Natural killer cell (primary cell): ENCODE data around the gene CTNNA3. TPM values are rescaled to one million over a fixed set of nuclear protein-coding genes. Genes with fewer than 3 reads are reported as not detected.

Experiments
- ATAC-seq, 3 donors: fragments of 150-1000 bp in 2 of 3; fragments of 200-7000 bp in 1 of 3; cut with Tn5 transposase; 1 replicate in 1 of 3; 2 replicates in 2 of 3; pipeline ENCODE4 v1.10.0; 2021; ENCODE audit warnings: mild to moderate bottlenecking in 2 of 3, moderate library complexity in 2 of 3
- DNase-seq, 2 donors: peaks; one replicate each; pipeline versions ENCODE4 v3.0.0 to v3.0.0-alpha.2; 2013 to 2021; ENCODE audit warnings: mixed read lengths in 1 of 2
- H3K27ac ChIP-seq: one replicate; pipeline ENCODE4 v1.5.1; 2013; ENCODE audit warnings: mild to moderate bottlenecking, low read length
- H3K27me3 ChIP-seq: one replicate; pipeline ENCODE4 v1.6.1; 2013; ENCODE audit warnings: low read length; ENCODE audit not compliant: control insufficient read depth, insufficient read depth
- H3K36me3 ChIP-seq: one replicate; pipeline ENCODE4 v1.6.1; 2013; ENCODE audit warnings: low read length; ENCODE audit not compliant: control insufficient read depth, insufficient read depth
- H3K4me1 ChIP-seq: one replicate; pipeline ENCODE4 v1.6.1; 2013; ENCODE audit warnings: low read length; ENCODE audit not compliant: control insufficient read depth, insufficient read depth
- H3K4me3 ChIP-seq: one replicate; pipeline ENCODE4 v1.5.1; 2013; ENCODE audit warnings: low read length
- H3K9me3 ChIP-seq: one replicate; pipeline ENCODE4 v1.6.1; 2013; ENCODE audit warnings: low read length; ENCODE audit not compliant: control insufficient read depth, insufficient read depth
- H3K27ac Mint-ChIP-seq, 2 donors: one replicate each; pipeline ENCODE4 v1.8.0; 2022; ENCODE audit warnings: mild to moderate bottlenecking in 2 of 2, mixed read lengths in 2 of 2, moderate library complexity in 1 of 2
- H3K27me3 Mint-ChIP-seq, 2 donors: one replicate each; pipeline ENCODE4 v1.8.0; 2022; ENCODE audit warnings: low read depth in 2 of 2, mixed read lengths in 2 of 2
- H3K36me3 Mint-ChIP-seq: one replicate; pipeline ENCODE4 v1.8.0; 2022; ENCODE audit warnings: mixed read lengths
- H3K4me1 Mint-ChIP-seq, 2 donors: one replicate each; pipeline ENCODE4 v1.8.0; 2022; ENCODE audit warnings: mixed read lengths in 2 of 2
- H3K4me3 Mint-ChIP-seq: one replicate; pipeline ENCODE4 v1.8.0; 2022; ENCODE audit warnings: mild to moderate bottlenecking, moderate library complexity, mixed read lengths
- H3K9me3 Mint-ChIP-seq, 2 donors: one replicate each; pipeline ENCODE4 v1.8.0; 2022; ENCODE audit warnings: mixed read lengths in 2 of 2
- CTCF ChIP-seq: fragments of 200-600 bp; IDR thresholded peaks from one replicate; pipeline ENCODE4 v1.8.0; 2022; ENCODE audit warnings: antibody characterized with exemption
- WGBS: methylation state at CpG from one replicate; pipeline ENCODE4 v1.1.7; 2013; ENCODE audit warnings: missing lambda C conversion rate; ENCODE audit not compliant: insufficient coverage; 5-methylcytosine and 5-hydroxymethylcytosine counted together
- intact Hi-C: fragments of 100-400 bp; cut with micrococcal nuclease; formaldehyde crosslinking; loops from one replicate; pipeline ENCODE4 v1.14.2; 2022
- total RNA-seq, 4 donors: library from RNA; stranded (reverse); fragments of 120-200 nt in 1 of 4; gene quantifications; one replicate each; pipeline versions ENCODE4 v1.2.3 to v1.2.4, GENCODE V29; 2013 to 2022

Gene CTNNA3
- total RNA-seq, 3 donors from 2014 or later (not counting 1 experiment from before 2014, with no cell fraction given), result not detected

- H3K36me3 ChIP-seq, result no peaks in the 10 kb centered on the region
- Mint-ChIP-seq H3K9me3 (peaks cover 16 to 20% of the 10 kb centered on the region in 2 donors), H3K27ac (no peak overlapping the region), H3K36me3 (no peaks in the 10 kb centered on the region), H3K27me3 (no peaks in the 10 kb centered on the region), H3K4me1 (no peaks in the 10 kb centered on the region), H3K4me3 (no peak overlapping the region)
- no peak for TF ChIP-seq CTCF
- no peaks in the 10 kb centered on the region for H3K9me3 ChIP-seq
- no peaks in the 10 kb centered on the region for H3K4me1 ChIP-seq
- intact Hi-C loops, result no loop called here
- no peak for ATAC-seq
- H3K4me3 ChIP-seq, result no peak overlapping the region
- DNase-seq, result no peak
- no peak overlapping the region for H3K27ac ChIP-seq
- no peaks in the 10 kb centered on the region for H3K27me3 ChIP-seq
These were observed 673.9 kb downstream of the CTNNA3 start for GRCh38 chr10:67022099-67022498.

- H3K4me1 Mint-ChIP-seq, result no peaks in the 10 kb centered on the region
- H3K9me3 Mint-ChIP-seq, result peaks cover 15 to 17% of the 10 kb centered on the region in 2 donors
- DNase-seq, result no peak
- H3K4me3 ChIP-seq, result no peak overlapping the region
- ATAC-seq, result no peak
- WGBS, result 69% methylated on average over 2 of the region's 2 CpGs
- H3K4me1 ChIP-seq, result no peaks in the 10 kb centered on the region
- no peak overlapping the region for H3K4me3 Mint-ChIP-seq
- intact Hi-C loops, result no loop called here
- H3K27me3 ChIP-seq, result no peaks in the 10 kb centered on the region
- TF ChIP-seq CTCF, result no peak
- H3K27me3 Mint-ChIP-seq, result no peaks in the 10 kb centered on the region
- no peaks in the 10 kb centered on the region for H3K9me3 ChIP-seq
- H3K27ac Mint-ChIP-seq, result no peak overlapping the region
- no peaks in the 10 kb centered on the region for H3K36me3 Mint-ChIP-seq
- H3K27ac ChIP-seq, result no peak overlapping the region
- H3K36me3 ChIP-seq, result no peaks in the 10 kb centered on the region
These were observed 678.8 kb downstream of the CTNNA3 start for GRCh38 chr10:67017218-67017617.

GRCh38 chr10:67015225-67015624, 680.8 kb downstream of the CTNNA3 start:
- H3K27ac Mint-ChIP-seq, result no peak overlapping the region
- no CpG with 5 or more reads among the region's 1 CpG for WGBS
- H3K27me3 Mint-ChIP-seq, result no peaks in the 10 kb centered on the region
- no peaks in the 10 kb centered on the region for H3K36me3 ChIP-seq
- ATAC-seq, result no peak
- H3K27ac ChIP-seq, result no peak overlapping the region
- no peak overlapping the region for H3K4me3 Mint-ChIP-seq
- DNase-seq, result no peak
- no peaks in the 10 kb centered on the region for H3K36me3 Mint-ChIP-seq
- no peaks in the 10 kb centered on the region for H3K4me1 ChIP-seq
- H3K4me1 Mint-ChIP-seq, result no peaks in the 10 kb centered on the region
- H3K9me3 Mint-ChIP-seq, result peaks cover 6% of the 10 kb centered on the region in 2 donors
- no peak overlapping the region for H3K4me3 ChIP-seq
- no peak for TF ChIP-seq CTCF
- H3K27me3 ChIP-seq, result no peaks in the 10 kb centered on the region
- intact Hi-C loops, result no loop called here
- H3K9me3 ChIP-seq, result no peaks in the 10 kb centered on the region

GRCh38 chr10:67011981-67012380, 684.0 kb downstream of the CTNNA3 start:
- intact Hi-C loops, result no loop called here
- WGBS, result 86% methylated on average over 2 of the region's 3 CpGs
- no peaks in the 10 kb centered on the region for H3K27me3 Mint-ChIP-seq
- H3K4me3 Mint-ChIP-seq, result no peak overlapping the region
- Histone ChIP-seq H3K4me1 (no peaks in the 10 kb centered on the region), H3K4me3 (no peak overlapping the region), H3K9me3 (no peaks in the 10 kb centered on the region), H3K36me3 (no peaks in the 10 kb centered on the region), H3K27ac (no peak overlapping the region), H3K27me3 (no peaks in the 10 kb centered on the region)
- DNase-seq (no peak), ATAC-seq (no peak)
- TF ChIP-seq CTCF, result no peak
- H3K9me3 Mint-ChIP-seq, result peaks cover 7 to 10% of the 10 kb centered on the region in 2 donors
- H3K27ac Mint-ChIP-seq, result no peak overlapping the region
- H3K36me3 Mint-ChIP-seq, result peaks cover 8% of the 10 kb centered on the region
- H3K4me1 Mint-ChIP-seq, result no peaks in the 10 kb centered on the region
